Panc1 (cell line): ENCODE measurements around the gene RNF7. TPM values are rescaled to one million over a fixed set of nuclear protein-coding genes. Genes with fewer than 3 reads are reported as not detected.

Experiments
- ATAC-seq: fragments of 200-7000 bp; cut with Tn5 transposase; 2 replicates; pipeline ENCODE4 v1.9.1; 2020; ENCODE audit warnings: mild to moderate bottlenecking, moderate library complexity
- BruUV-seq: library from RNA; stranded (reverse); fragments of 400-500 nt; replicated peaks from 2 replicates; lab custom pipeline; 2021; lab: Mats Ljungman, UMichigan
- CTCF ChIA-PET: fragments of 300-600 bp; sonication (Branson Sonifier 250); formaldehyde crosslinking; loops from one replicate; lab custom pipeline; 2022; ENCODE audit warnings: antibody characterized with exemption; lab: Charles Lee
- POLR2A ChIA-PET: fragments of 300-600 bp; sonication (Branson Sonifier 250); formaldehyde crosslinking; loops from one replicate; lab custom pipeline; 2022; ENCODE audit warnings: antibody characterized with exemption; lab: Charles Lee
- DNase-seq: peaks from one replicate; pipeline ENCODE4 v3.0.0-alpha.2; 2010; ENCODE audit warnings: low read depth, low spot score
- H3K27ac ChIP-seq: 2 replicates; pipeline ENCODE4 v1.5.1; 2011; ENCODE audit warnings: mild to moderate bottlenecking, low read length, inconsistent platforms
- H3K27me3 ChIP-seq: fragments of 200-500 bp; sonication (Bioruptor generic); 2 replicates; pipeline ENCODE4 v1.6.0; 2014; ENCODE audit warnings: low read length, inconsistent platforms; ENCODE audit not compliant: control insufficient read depth, insufficient read depth
- H3K36me3 ChIP-seq: fragments of 200-500 bp; sonication (Bioruptor generic); 2 replicates; pipeline ENCODE4 v1.5.1; 2014; ENCODE audit warnings: inconsistent platforms, mild to moderate bottlenecking, low read length, moderate library complexity; ENCODE audit not compliant: control insufficient read depth, insufficient read depth
- H3K4me1 ChIP-seq: 2 replicates; pipeline ENCODE4 v1.5.1; 2011; ENCODE audit warnings: inconsistent platforms, mild to moderate bottlenecking, low read length, moderate library complexity; ENCODE audit not compliant: control insufficient read depth, insufficient read depth
- H3K4me3 ChIP-seq, 2 experiments: 2 replicates each; pipeline ENCODE4 v1.5.1; 2011 to 2012; ENCODE audit warnings: low read depth in 2 of 2, low read length in 2 of 2, mild to moderate bottlenecking in 2 of 2, inconsistent platforms in 1 of 2, moderate library complexity in 1 of 2
- H3K9me3 ChIP-seq: fragments of 200-500 bp; sonication (Bioruptor generic); 2 replicates; pipeline ENCODE4 v1.5.1; 2014; ENCODE audit warnings: low read depth, mild to moderate bottlenecking, inconsistent platforms, low read length, moderate library complexity; ENCODE audit not compliant: control insufficient read depth, insufficient read depth
- POLR2AphosphoS5 ChIP-seq: IDR thresholded peaks from 2 replicates; pipeline ENCODE4 v1.6.1; 2012; ENCODE audit warnings: mild to moderate bottlenecking, low read depth, low read length, moderate library complexity
- REST ChIP-seq, 2 experiments: IDR thresholded peaks; 2 replicates each; pipeline ENCODE4 v1.6.1; 2011 to 2012; ENCODE audit warnings: low read depth in 2 of 2, control low read depth in 1 of 2, low read length in 1 of 2, mild to moderate bottlenecking in 1 of 2, moderate library complexity in 1 of 2; ENCODE audit not compliant: insufficient read depth in 1 of 2
- SIN3A ChIP-seq: IDR thresholded peaks from 2 replicates; pipeline ENCODE4 v1.6.1; 2012; ENCODE audit warnings: low read depth, mild to moderate bottlenecking, low read length, moderate library complexity, borderline replicate concordance; ENCODE audit not compliant: insufficient read depth
- TCF7L2 ChIP-seq: IDR thresholded peaks from 2 replicates; pipeline ENCODE4 v1.6.1; 2011; ENCODE audit warnings: mild to moderate bottlenecking, low read depth, low read length, inconsistent platforms
- in situ Hi-C: cut with HindIII; loops from 2 replicates; pipeline ENCODE4 v1.10.0; 2016; ENCODE audit warnings: low sequenced_read_pairs, low pct_unique_long_range_greater_than_20kb
- intact Hi-C: fragments of 100-400 bp; cut with micrococcal nuclease; formaldehyde crosslinking; loops from one replicate; pipeline ENCODE4 v1.10.0; 2022; ENCODE audit not compliant: unreplicated experiment
- total RNA-seq: library from RNA; stranded (reverse); gene quantifications from one replicate; pipeline ENCODE4 v1.2.1, GENCODE V29; 2021; ENCODE audit not compliant: unreplicated experiment
- TF ChIP-seq, protein P1 (sequence below): fragments of 450-650 bp; IDR thresholded peaks from 2 replicates; pipeline ENCODE4 v1.5.1; 2017; ENCODE audit warnings: mild to moderate bottlenecking

The RNF7 gene
- total RNA-seq, 1 experiment from 2014 or later: 87.3 TPM

- in situ Hi-C loops: no loop called here
- ATAC-seq (no peak), DNase-seq (no peak)
- ChIA-PET CTCF (no interaction called here), POLR2A (no interaction called here)
- intact Hi-C loops: no loop called here
- no peaks in the 10 kb centered on the region for H3K9me3 ChIP-seq
- H3K36me3 ChIP-seq: no peaks in the 10 kb centered on the region
- no peak overlapping the region for H3K4me3 ChIP-seq
- H3K4me1 ChIP-seq: no peaks in the 10 kb centered on the region
- no TSS peak for BruUV-seq
- no peak for TF ChIP-seq POLR2AphosphoS5
- TF ChIP-seq SIN3A: no peak
- TF ChIP-seq, protein P1, sequence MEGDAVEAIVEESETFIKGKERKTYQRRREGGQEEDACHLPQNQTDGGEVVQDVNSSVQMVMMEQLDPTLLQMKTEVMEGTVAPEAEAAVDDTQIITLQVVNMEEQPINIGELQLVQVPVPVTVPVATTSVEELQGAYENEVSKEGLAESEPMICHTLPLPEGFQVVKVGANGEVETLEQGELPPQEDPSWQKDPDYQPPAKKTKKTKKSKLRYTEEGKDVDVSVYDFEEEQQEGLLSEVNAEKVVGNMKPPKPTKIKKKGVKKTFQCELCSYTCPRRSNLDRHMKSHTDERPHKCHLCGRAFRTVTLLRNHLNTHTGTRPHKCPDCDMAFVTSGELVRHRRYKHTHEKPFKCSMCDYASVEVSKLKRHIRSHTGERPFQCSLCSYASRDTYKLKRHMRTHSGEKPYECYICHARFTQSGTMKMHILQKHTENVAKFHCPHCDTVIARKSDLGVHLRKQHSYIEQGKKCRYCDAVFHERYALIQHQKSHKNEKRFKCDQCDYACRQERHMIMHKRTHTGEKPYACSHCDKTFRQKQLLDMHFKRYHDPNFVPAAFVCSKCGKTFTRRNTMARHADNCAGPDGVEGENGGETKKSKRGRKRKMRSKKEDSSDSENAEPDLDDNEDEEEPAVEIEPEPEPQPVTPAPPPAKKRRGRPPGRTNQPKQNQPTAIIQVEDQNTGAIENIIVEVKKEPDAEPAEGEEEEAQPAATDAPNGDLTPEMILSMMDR: no peak
- TF ChIP-seq TCF7L2: no peak
- TF ChIP-seq REST (IDR thresholded peaks at IDR 0.05; ENCODE audit: insufficient read depth in 1 of 2, low read depth in 2 of 2, low read length in 1 of 2): no peak
- H3K27me3 ChIP-seq: no peaks in the 10 kb centered on the region; the same call in 1 of the 2 replicates
- H3K27ac ChIP-seq: no peak overlapping the region
Measured at GRCh38 chr3:141722081-141722480, 16.0 kb upstream of the RNF7 start.

DNA sequence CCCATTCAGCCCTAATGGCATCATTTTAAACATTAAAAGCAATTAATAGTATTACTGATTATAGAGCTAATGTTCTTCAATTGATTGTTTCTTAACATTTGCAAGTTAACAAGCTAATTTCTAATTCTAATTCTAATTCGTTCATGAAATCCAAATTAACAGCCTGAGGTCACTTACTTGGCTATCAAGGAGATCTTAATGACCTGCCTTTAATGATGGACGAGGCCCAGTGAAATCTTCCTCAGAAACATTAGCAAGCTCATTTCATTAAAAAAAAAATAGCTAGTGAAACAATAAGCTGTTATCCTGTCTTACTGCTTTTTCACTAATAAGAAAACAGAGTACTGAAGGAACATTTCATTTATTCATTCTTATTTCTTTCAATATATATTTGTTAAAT is 15.4 kb upstream of the RNF7 start:
- intact Hi-C loops: no loop called here
- H3K27ac ChIP-seq: no peak overlapping the region
- no peaks in the 10 kb centered on the region for H3K4me1 ChIP-seq
- in situ Hi-C loops: no loop called here
- TF ChIP-seq REST (IDR thresholded peaks at IDR 0.05; ENCODE audit: insufficient read depth in 1 of 2, low read depth in 2 of 2, low read length in 1 of 2) (no peak), SIN3A (no peak), POLR2AphosphoS5 (no peak), TCF7L2 (no peak)
- TF ChIP-seq, protein P1: no peak
- no TSS peak for BruUV-seq
- no peak overlapping the region for H3K4me3 ChIP-seq
- ATAC-seq: no peak
- H3K27me3 ChIP-seq: no peaks in the 10 kb centered on the region; the same call in 1 of the 2 replicates
- H3K36me3 ChIP-seq: no peaks in the 10 kb centered on the region
- DNase-seq: no peak
- POLR2A ChIA-PET: no interaction called here
- H3K9me3 ChIP-seq: no peaks in the 10 kb centered on the region
- CTCF ChIA-PET: no interaction called here
